IMR-90 (cell line): ENCODE data around the gene ZNF440. TPM values are rescaled to one million over a fixed set of nuclear protein-coding genes. Genes with fewer than 3 reads are reported as not detected.
A peak's percentile ranks its signal among the peaks of the same experiment; 100 is the strongest.

Experiments
- ATAC-seq: fragments of 200-7000 bp; cut with Tn5 transposase; 2 replicates; pipeline ENCODE4 v1.9.1; 2020; ENCODE audit warnings: low read depth, mild to moderate bottlenecking, moderate library complexity
- BruUV-seq: library from RNA; stranded (reverse); fragments of 400-500 nt; replicated peaks from 2 replicates; lab custom pipeline; 2021; lab: Mats Ljungman, UMichigan
- CTCF ChIA-PET: fragments of 300-600 bp; formaldehyde crosslinking; extraction: SDS; loops from one replicate; lab custom pipeline; 2021; ENCODE audit warnings: antibody characterized with exemption; lab: Yijun Ruan, JAX
- POLR2A ChIA-PET: fragments of 300-600 bp; sonication (Branson Sonifier 250); formaldehyde crosslinking; loops from one replicate; lab custom pipeline; 2022; ENCODE audit warnings: antibody characterized with exemption; ENCODE audit not compliant: unreplicated experiment; lab: Charles Lee
- DNase-seq: peaks from one replicate; pipeline ENCODE4 v3.0.0; 2013
- H2AFZ ChIP-seq: replicated peaks from 2 replicates; pipeline ENCODE3; 2013; ENCODE audit warnings: low read length, mild to moderate bottlenecking; ENCODE audit not compliant: poor library complexity
- H2AK5ac ChIP-seq: 2 replicates; pipeline ENCODE4 v1.6.1; 2013; ENCODE audit warnings: low read depth, low read length, inconsistent platforms
- H2AK9ac ChIP-seq: replicated peaks from 2 replicates; pipeline ENCODE3; 2013; ENCODE audit warnings: mild to moderate bottlenecking, low read depth, low read length, moderate library complexity; ENCODE audit not compliant: poor library complexity
- H2BK120ac ChIP-seq: 2 replicates; pipeline ENCODE4 v1.6.1; 2013; ENCODE audit warnings: low read depth, low read length, inconsistent platforms
- H2BK15ac ChIP-seq: 3 replicates; pipeline ENCODE4 v1.6.1; 2013; ENCODE audit warnings: low read depth, low read length, inconsistent platforms
- H2BK20ac ChIP-seq: 2 replicates; pipeline ENCODE4 v1.6.1; 2013; ENCODE audit warnings: low read depth, mild to moderate bottlenecking, inconsistent platforms, low read length, moderate library complexity
- H2BK5ac ChIP-seq: 2 replicates; pipeline ENCODE4 v1.6.1; 2013; ENCODE audit warnings: mild to moderate bottlenecking, low read depth, low read length, inconsistent platforms; ENCODE audit not compliant: poor library complexity, severe bottlenecking
- H3K14ac ChIP-seq: replicated peaks from 2 replicates; pipeline ENCODE4 v1.6.1; 2013; ENCODE audit warnings: low read depth, low read length, inconsistent platforms
- H3K18ac ChIP-seq: 2 replicates; pipeline ENCODE4 v1.6.1; 2013; ENCODE audit warnings: low read depth, low read length, control low read depth
- H3K23ac ChIP-seq: 2 replicates; pipeline ENCODE4 v1.6.1; 2013; ENCODE audit warnings: low read depth, low read length, inconsistent platforms
- H3K27ac ChIP-seq: 2 replicates; pipeline ENCODE4 v1.5.1; 2013; ENCODE audit warnings: mild to moderate bottlenecking, control low read depth, low read length; ENCODE audit not compliant: insufficient read depth
- H3K27me3 ChIP-seq: 2 replicates; pipeline ENCODE4 v1.6.1; 2013; ENCODE audit warnings: low read length; ENCODE audit not compliant: control insufficient read depth, insufficient read depth
- H3K36me3 ChIP-seq: 2 replicates; pipeline ENCODE4 v1.6.1; 2013; ENCODE audit warnings: low read length, mixed read lengths; ENCODE audit not compliant: control insufficient read depth, insufficient read depth
- H3K4ac ChIP-seq: 2 replicates; pipeline ENCODE4 v1.6.1; 2013; ENCODE audit warnings: low read depth, low read length, inconsistent platforms
- H3K4me1 ChIP-seq: 2 replicates; pipeline ENCODE4 v1.6.1; 2013; ENCODE audit warnings: low read length, mixed read lengths; ENCODE audit not compliant: control insufficient read depth, insufficient read depth
- H3K4me2 ChIP-seq: 2 replicates; pipeline ENCODE4 v1.6.1; 2013; ENCODE audit warnings: low read depth, mild to moderate bottlenecking, control low read depth, low read length, moderate library complexity
- H3K4me3 ChIP-seq: 2 replicates; pipeline ENCODE4 v1.5.1; 2013; ENCODE audit warnings: low read depth, mild to moderate bottlenecking, control low read depth, low read length, moderate library complexity; ENCODE audit not compliant: insufficient read depth
- H3K56ac ChIP-seq: 2 replicates; pipeline ENCODE4 v1.6.1; 2013; ENCODE audit warnings: low read length, inconsistent platforms; ENCODE audit not compliant: insufficient read depth; ENCODE audit errors: extremely low read depth
- H3K79me1 ChIP-seq, 2 experiments: 2 replicates each; pipeline ENCODE4 v1.6.1; 2013; ENCODE audit warnings: low read length in 2 of 2, inconsistent platforms in 1 of 2, low read depth in 1 of 2
- H3K9ac ChIP-seq: 2 replicates; pipeline ENCODE4 v1.6.1; 2013; ENCODE audit warnings: low read depth, low read length, control low read depth
- H3K9me1 ChIP-seq: 2 replicates; pipeline ENCODE4 v1.6.1; 2013; ENCODE audit warnings: low read length, inconsistent platforms; ENCODE audit not compliant: insufficient read depth
- H3K9me3 ChIP-seq: 2 replicates; pipeline ENCODE4 v1.6.1; 2013; ENCODE audit warnings: low read length; ENCODE audit not compliant: control insufficient read depth, insufficient read depth
- H4K20me1 ChIP-seq: 2 replicates; pipeline ENCODE4 v1.6.1; 2013; ENCODE audit warnings: low read length, inconsistent platforms; ENCODE audit not compliant: insufficient read depth
- H4K5ac ChIP-seq: 2 replicates; pipeline ENCODE4 v1.6.1; 2013; ENCODE audit warnings: mild to moderate bottlenecking, low read depth, low read length, control low read depth
- H4K8ac ChIP-seq, 2 experiments: 2 replicates each; pipeline ENCODE4 v1.6.1; 2013; ENCODE audit warnings: low read depth in 2 of 2, low read length in 2 of 2, control low read depth in 1 of 2, inconsistent platforms in 1 of 2
- H4K91ac ChIP-seq: 2 replicates; pipeline ENCODE4 v1.6.1; 2013; ENCODE audit warnings: low read depth, low read length, inconsistent platforms; ENCODE audit not compliant: insufficient read depth
- FOS ChIP-seq: fragments of 150-350 bp; IDR thresholded peaks from 2 replicates; pipeline ENCODE4 v1.6.1; 2016; ENCODE audit warnings: low read depth, low read length
- MAFK ChIP-seq: IDR thresholded peaks from 2 replicates; pipeline ENCODE4 v1.6.1; 2012; ENCODE audit warnings: low read depth, low read length, improper control_type of control experiment
- MXI1 ChIP-seq: IDR thresholded peaks from 2 replicates; pipeline ENCODE4 v1.6.1; 2012; ENCODE audit warnings: low read depth, mild to moderate bottlenecking, low read length, moderate library complexity, borderline replicate concordance
- NFE2L2 ChIP-seq: fragments of 150-350 bp; IDR thresholded peaks from 2 replicates; pipeline ENCODE4 v1.6.1; 2016; ENCODE audit warnings: low read depth, mild to moderate bottlenecking, low read length
- POLR2A ChIP-seq: IDR thresholded peaks from 2 replicates; pipeline ENCODE4 v1.6.1; 2012; ENCODE audit warnings: mild to moderate bottlenecking, low read depth, low read length
- RAD21 ChIP-seq: IDR thresholded peaks from 2 replicates; pipeline ENCODE4 v1.6.1; 2012; ENCODE audit warnings: low read length, improper control_type of control experiment
- WGBS, 2 experiments: methylation state at CpG; one replicate each; pipeline versions ENCODE4 v1.1.5 to v1.1.7; 2013; ENCODE audit warnings: missing lambda C conversion rate in 2 of 2; ENCODE audit not compliant: insufficient read length in 1 of 2; ENCODE audit errors: extremely low coverage in 2 of 2; 5-methylcytosine and 5-hydroxymethylcytosine counted together
- dilution Hi-C: fragments of 300-500 bp; cut with HindIII; formaldehyde crosslinking; loops from one replicate; pipeline ENCODE4 v1.14.3; 2018; ENCODE audit warnings: low sequenced_read_pairs; ENCODE audit not compliant: unreplicated experiment
- in situ Hi-C: fragments of 300-500 bp; cut with MboI; formaldehyde crosslinking; loops from 3 replicates; pipeline ENCODE4 v1.14.3; 2019; ENCODE audit warnings: low sequenced_read_pairs, inconsistent platforms, mixed read lengths
- intact Hi-C: fragments of 100-400 bp; cut with micrococcal nuclease; formaldehyde crosslinking; loops from 2 replicates; pipeline ENCODE4 v1.10.0; 2022
- polyA plus RNA-seq, 3 experiments: library from polyadenylated mRNA; depleted of rRNA; stranded (reverse); fragments of >200 nt; gene quantifications; 2 replicates each; pipeline ENCODE4 v1.2.3, GENCODE V29; 2012; ENCODE audit warnings: low replicate concordance in 1 of 3
- total RNA-seq: library from RNA; depleted of rRNA; stranded (reverse); fragments of >200 nt; gene quantifications from 2 replicates; pipeline ENCODE4 v1.2.3, GENCODE V29; 2012

ZNF440 gene
- total and polyA plus RNA-seq, 2 of the 4 experiments (the other 2 are of a cell fraction) = 2.8 to 8.4 TPM

GRCh38 chr19:11814700-11815035 is 595 bp downstream of the ZNF440 start:
- Histone ChIP-seq H4K20me1 (no peaks in the 10 kb centered on the region), H2BK5ac (no peak overlapping the region), H3K9me3 (peaks cover 2% of the 10 kb centered on the region; the same call in 1 of the 2 replicates), H2BK120ac (no peak overlapping the region), H2BK15ac (no peak overlapping the region), H3K14ac (peak overlapping the region; percentile 60; the same call in 1 of the 2 replicates), H3K4me1 (no peaks in the 10 kb centered on the region), H3K4me2 (peak overlapping the region; percentile 77), H3K9ac (peak overlapping the region; percentile 90), H3K23ac (no peak overlapping the region), H3K27me3 (no peaks in the 10 kb centered on the region), H3K27ac (peak overlapping the region; percentile 89; the same call in 1 of the 2 replicates), H2AK9ac (peak overlapping the region; percentile 60), H3K79me1 (peaks cover 3 to 16% of the 10 kb centered on the region in 2 experiments; a peak in 3 of 4 replicates), H2AK5ac (no peak overlapping the region), H3K4me3 (peak overlapping the region; percentile 86), H4K91ac (no peak overlapping the region), H3K9me1 (no peaks in the 10 kb centered on the region), H3K4ac (no peak overlapping the region), H3K36me3 (peaks cover 4% of the 10 kb centered on the region; the same call in 1 of the 2 replicates), H3K18ac (no peak overlapping the region), H2BK20ac (no peak overlapping the region), H2AFZ (peak overlapping the region; percentile 99), H4K5ac (no peak overlapping the region), H3K56ac (no peak overlapping the region), H4K8ac (no peak overlapping the region)
- POLR2A ChIA-PET = no interaction called here
- intact Hi-C loops = loop anchor here (1.0 to 5.0 kb wide), 2 partner anchors 48 to 142 kb away; partner anchors contain the start of gene ZNF441
- WGBS, 2 experiments = no CpG with 5 or more reads among the region's 13 CpGs
- in situ Hi-C loops = no loop called here
- TF ChIP-seq MAFK (no peak), FOS (no peak), MXI1 (no peak), POLR2A (no peak), RAD21 (no peak), NFE2L2 (no peak)
- dilution Hi-C loops = no loop called here
- DNase-seq = peak; percentile 29
- ATAC-seq = peak; percentile 8
- CTCF ChIA-PET = no interaction called here
- no TSS peak for BruUV-seq
